SIG-M5 treated with dmso at 0.1 percent for 504 hours (cell line): ENCODE results near the gene CBY1.
A peak's percentile ranks its signal among the peaks of the same experiment; 100 is the strongest.

Source experiments
- DNase-seq: peaks from one replicate; lab custom pipeline; 2025; ENCODE audit not compliant: unreplicated experiment; lab: John Stamatoyannopoulos, UW

CBY1 gene

DNA sequence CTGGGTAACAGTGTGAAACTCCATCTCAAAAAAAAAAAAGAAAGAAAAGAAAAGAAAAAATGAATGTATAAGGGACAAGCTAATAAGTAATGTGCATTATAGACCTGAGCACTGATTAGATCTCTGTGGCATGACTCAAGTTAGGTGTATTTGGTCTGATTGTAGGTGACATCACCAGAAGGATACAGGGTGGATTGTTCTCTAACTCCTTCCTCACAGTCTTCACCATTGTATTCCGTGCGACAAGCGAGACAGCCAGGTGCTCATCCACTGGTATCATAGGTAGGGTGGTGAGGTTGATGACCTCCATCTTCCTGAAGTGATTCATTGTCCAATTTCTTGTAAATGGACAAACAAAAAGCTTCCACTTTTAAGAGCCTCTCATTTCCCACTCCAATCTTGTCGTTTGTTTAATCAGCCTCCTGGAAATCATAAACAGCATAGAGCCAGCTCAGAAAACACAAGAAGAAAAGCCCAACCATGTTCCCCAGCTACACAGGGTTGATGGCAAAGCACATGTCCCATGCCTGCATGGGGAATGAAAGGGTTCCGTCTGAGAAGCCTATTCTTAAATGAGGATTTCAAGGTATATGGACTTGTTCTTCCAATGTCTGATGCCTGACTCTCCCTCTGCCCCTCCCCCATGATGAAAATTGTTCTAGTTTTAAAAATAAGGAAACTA lies 6.5 kb upstream of the CBY1 start:
- no peak for DNase-seq

DNA sequence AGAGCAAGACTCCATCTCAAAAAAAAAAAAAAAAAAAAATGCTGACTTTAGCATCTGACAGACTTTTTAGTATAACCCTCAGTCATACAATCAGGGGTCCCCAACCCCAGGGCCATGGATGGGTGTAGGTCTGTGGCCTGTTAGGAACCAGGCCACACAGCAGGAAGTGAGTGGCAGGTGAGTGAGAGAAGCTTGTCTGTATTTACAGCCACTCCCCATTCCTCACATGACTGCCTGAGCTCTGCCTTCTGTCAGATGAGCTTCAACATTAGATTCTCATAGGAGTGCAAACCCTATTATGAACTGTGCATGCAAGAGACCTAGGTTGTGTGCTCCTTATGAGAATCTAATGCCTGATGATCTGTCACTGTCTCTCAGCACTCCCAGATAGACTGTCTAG lies 3.6 kb upstream of the CBY1 start:
- DNase-seq: no peak

DNA sequence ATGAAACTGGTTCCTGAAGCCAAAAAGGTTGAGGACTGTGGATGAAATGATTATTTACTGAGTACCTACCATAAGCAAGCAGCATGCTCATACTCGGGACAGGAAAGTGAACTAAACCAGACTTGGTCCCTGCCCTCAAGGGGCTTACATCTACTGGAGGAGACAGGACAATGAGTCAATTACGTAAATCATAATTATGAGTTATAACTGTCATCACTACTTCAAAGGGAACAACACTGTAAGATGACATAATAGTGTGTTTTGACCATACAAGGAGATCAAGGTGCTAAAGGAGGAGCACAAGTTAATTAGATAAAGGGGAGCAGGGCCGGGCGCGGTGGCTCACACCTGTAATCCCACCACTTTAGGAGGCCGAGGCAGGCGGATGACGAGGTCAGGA lies 2.7 kb upstream of the CBY1 start:
- no peak for DNase-seq

DNA sequence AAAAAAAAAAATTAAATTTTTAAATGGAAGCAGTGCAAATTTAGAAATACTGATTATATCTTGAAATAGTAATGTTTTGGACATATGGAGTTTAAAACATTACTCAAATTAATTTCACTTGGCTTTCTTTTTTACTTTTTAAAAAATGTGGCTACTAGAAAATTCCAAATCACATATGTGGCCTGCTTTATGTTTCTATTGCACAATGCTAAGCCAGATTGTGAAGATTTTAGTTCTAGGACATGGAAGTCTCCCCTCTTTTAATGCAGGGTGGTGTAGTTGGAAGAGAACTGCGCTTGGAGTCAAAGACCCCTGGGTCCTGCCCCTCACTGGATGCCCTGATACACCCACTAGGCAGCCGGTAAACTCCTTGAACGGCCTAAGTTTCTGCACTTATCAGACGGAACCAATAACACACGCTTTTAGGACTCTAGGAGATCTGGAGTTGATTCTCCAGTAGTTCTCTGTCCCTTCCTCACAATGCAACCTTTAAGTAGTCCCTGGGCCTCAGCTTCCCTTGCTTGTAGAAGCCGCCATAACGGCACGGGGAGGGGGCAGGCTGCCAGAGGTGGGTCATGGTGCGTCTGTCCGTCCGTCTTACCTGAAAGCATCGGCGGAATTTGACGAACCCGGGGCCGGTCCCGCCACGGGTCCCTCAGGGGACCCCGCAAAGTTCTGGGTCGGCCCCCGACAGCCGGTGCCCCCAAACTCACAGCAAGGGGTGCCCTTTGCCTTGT lies 751 bp upstream of the CBY1 start:
- DNase-seq: peak; percentile 7

DNA sequence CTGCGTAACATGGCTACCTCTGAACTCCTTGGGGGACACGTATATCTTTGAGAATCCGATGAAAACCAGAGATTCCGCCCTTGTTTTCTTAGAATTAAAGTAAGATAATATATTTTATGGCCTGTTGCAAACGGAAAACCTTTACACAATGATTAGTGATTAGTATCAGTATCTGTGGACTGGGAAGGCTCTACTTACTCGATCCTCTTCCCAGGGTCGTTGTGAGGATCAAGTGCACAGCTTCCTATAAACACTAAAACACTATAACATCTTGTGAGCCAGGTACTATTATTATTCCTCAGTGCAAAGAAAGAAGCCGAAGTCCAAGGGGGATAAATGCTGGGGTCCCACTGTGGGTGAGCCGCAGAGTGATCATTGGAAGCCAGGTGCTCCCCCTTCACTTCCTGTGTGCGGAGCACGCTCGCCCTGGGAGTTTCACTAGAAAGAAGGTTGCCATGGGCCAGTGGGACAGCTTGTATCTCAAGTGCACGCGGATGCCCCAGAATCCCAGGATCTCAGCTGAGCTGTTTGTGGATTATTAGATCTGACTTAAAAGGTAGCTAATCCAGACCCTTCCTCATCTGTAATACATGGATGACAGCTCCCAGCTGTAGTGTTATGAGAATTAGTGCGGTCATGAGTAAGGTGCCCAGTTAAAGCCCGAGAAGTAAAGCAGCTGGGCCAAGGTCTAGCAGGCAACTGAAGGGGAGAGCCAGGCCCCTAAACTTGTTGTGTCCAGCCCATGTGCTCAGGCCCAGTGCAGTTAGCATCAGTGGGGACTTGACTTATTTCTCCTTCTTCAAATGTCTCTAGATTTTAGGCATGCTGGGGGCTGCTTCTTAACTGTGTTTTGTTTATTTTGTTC lies 839 bp downstream of the CBY1 start:
- DNase-seq: peak; percentile 30

DNA sequence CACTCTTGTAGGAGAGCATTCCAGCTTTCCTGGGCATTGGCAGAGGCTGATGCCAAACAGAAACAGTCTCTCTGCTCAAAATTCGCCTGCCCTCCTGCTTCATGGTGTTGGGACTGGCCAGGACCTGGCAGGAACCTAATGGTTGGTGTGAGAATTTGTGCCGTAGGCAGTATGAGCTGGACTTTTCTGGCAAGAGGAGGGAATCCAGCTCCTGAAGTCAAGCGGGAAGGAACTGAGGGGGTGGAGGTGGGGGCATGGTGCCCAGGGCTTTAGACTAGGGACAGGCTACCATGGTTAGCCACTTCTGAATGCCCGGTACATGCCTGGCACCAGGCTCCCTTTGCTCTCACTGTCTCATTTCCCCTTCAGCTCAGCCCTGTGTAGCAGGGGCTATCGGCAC lies 18.4 kb downstream of the CBY1 start:
- no peak for DNase-seq

DNA sequence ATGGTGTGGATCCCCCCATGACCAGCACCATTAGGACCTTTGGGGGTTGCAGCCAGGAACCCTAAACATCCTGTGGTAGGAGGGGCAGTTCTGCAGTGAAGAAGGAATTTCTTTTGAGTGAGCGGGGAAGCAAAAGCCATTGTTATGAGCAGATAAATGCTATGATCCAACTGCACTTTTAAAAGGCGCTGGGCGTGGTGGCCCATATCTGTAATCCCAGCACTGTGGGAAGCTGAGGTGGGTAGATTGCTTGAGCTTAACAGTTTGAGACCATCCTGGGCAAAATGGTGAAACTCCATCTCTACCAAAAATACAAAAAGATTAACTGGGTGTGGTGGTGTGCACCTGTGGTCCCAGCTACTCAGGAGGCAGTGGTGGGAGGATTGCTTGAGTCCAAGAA lies 19.4 kb downstream of the CBY1 start:
- DNase-seq: no peak

DNA sequence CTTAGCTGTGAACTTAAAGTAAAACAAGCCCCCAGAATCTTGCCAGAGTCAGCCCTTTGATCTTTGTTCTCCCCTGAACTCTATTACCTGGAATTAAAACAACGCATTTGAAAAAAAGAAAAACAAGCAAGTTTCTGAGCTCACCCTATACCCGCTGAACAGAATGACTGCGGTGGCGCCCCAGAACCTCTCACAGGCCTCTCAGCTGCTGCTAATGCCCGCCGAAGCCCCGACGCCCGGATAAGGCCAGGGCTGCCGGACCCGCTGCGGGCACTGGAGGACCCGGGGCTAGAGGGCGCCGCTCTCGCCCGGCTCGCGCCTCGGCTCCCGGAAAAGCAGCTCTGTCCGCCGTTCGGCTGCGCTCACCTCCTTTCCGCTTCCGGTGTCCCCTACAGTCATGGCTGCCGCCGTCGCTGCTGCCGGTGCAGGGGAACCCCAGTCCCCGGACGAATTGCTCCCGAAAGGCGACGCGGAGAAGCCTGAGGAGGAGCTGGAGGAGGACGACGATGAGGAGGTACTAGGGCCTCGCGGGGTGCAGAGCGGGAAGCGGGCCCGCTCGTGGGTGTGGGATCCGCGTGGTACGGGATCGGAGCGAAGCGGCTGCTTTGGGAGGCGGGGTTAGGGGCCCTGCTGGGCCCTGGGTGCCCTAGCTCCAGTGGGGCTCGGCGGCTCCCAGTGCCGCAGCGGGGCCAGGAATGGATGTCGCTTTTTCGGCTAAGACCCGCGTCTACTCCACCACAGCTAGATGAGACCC lies 25.3 kb downstream of the CBY1 start, which contains the start of gene TOMM22:
Gene TOMM22 (plus strand): TSS at position 376 of the 754 bp plus-strand sequence. CDS start 22 bp downstream, at position 398.
- peak; percentile 88 for DNase-seq

DNA sequence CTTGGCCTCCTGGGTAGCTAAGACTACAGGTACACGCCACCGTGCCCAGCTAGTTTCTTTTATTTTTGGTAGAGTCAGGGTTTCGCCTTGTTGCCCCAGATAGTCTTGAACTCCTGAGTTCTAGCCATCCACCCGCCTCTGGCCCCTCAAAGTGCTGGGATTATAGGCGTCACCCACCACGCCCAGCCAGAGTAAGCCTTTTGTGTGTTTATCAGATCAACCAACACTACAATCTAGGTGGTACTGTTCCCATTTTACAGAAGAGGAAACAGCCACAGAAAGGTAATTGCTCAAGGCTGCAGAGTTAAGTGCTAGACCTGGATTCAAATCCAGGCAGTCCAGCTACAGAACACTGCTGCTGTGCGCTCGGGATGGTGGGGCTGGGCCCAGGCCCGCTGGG lies 28.5 kb downstream of the CBY1 start:
- DNase-seq: no peak

DNA sequence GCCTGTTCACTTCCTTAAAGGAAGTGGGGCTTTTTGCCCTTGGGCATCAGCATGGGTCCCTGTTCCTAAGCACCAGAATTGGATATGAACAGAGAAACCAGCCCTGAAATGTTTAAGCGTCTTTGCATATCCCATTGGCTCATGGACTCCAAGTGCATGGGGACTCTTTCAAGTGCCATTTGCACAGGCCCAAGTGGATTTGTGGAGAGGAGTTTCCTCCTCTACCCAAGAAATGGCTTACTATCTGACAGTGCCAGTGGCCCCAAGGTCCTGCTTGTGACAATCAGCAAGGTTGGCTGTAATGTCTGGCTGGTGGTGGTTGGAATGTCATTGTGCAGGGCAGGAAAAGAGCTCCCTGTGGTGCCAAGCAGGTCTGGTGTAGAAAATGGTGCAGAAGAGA lies 29.3 kb downstream of the CBY1 start:
- DNase-seq: no peak

DNA sequence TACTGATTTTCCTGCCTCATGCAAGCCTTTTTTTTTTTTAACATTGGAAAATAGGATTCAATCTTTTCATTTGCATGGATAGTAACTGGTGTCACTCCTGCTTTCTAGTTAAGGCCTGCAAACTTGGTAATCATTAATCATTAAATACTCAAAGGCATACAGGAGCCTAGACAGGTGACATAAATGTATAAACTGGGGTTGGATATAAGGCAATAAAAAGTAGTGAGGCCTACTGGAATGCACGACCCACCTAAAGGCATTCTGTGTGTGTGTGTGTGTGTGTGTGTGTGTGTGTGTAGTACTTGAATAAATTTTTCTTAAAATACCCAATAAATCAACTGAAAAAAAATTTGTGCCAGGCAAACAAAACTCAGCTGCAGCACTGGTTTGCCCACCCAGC lies 33.2 kb downstream of the CBY1 start:
- DNase-seq: no peak

DNA sequence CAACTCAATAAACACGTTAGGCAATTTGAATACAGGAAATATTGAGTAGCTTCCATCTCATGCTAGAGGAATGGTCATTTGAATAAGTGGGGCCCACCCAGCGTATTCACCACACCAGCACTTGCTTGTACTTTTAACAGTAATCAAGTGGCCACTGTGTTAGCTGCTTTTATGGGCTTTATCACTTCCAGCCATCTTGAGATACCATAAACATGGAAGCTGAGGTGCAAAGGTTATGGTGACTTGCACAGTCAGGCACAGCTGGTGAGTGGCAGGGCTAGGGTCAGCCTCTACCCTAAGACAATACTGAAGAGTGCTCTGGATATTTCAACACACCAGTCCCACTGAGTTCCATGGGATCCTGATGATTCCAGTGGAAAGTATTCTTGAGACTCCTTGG lies 37.6 kb downstream of the CBY1 start:
- DNase-seq: no peak

DNA sequence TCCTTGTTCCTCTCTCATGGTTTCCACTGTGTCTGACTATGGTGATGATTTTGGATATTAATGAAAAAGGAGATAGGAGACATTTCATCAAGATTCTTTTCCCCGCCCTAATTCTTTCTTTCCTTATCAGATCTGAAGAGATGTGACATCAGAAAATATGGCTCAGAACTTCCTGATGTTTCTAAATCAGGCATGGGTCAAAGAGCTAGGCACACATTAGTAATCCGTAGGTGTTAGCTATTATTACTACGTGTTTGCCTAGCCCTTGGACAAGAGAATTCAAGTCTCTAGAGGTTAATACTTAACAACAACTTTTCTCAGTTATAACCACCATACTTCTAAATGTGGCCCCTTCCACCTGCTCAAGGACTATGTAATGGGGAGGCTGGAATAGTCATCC lies 38.5 kb downstream of the CBY1 start:
- DNase-seq: no peak

DNA sequence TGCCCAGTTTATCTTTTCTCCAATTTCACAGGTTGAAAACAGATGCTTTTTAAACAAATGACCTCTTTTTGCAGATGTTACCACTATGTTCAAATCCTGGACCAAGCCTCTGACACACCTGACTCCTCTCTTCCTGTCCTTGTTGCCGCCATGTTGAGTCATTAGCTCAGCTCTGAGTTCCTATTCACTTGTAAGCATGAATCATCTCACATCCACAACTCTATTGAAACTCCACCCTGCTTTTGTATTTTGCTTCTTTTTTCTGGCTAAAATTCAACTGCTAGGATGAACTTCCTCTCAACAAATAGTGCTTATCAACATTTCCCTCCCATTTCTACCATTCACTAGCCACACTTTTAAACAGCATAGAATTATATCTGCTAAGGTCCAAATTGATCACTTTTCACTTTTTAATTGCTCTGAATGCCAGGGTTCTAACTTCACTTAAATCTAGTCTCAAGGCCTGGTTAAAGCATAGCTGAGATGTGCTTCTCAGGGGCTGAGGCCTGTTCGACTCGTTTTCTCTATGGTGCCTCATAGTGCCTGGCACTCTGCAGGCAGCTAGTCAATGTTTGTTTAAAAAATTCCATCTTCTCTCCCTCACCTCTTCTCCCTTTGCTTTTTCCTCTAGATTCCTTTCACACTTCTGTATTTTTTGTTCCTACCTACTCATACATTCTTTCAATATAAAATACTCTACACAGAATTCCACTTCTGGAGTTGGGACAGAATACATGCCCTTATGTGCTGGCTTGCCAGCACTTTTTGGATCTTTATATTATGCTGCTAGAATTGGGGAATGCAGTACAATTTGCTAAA lies 40.4 kb downstream of the CBY1 start:
- peak; percentile 39 for DNase-seq

DNA sequence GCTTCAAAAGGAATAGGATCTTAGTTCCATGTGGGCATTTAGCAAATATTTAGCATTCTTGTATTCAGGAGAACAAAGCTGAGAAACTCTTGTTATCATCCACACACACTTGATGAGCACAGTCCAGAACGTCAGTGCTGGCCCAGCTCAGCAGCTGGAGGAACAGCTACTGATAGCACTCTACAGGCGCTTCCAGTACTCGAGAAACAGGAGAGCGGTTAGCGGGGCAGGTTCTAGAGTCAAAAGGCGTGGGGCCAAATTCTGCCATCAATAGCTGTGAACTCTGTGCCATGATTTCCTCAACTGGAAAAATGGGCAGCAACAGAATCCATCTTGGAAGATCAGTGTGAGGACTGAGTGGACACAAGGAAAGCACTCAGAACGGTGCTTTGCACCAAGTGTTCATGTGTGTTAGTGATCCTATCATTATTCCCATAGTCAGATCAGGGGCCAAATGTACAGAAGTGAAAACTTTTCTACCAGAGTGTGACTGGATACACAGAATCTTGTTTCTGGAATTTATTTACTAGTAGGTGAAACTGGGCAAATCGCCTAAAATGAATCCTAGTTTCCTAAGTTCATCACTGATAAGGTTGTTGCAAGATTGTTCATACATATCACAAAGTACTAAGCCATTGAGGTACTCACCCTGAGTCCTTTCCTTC lies 41.1 kb downstream of the CBY1 start:
- no peak for DNase-seq

DNA sequence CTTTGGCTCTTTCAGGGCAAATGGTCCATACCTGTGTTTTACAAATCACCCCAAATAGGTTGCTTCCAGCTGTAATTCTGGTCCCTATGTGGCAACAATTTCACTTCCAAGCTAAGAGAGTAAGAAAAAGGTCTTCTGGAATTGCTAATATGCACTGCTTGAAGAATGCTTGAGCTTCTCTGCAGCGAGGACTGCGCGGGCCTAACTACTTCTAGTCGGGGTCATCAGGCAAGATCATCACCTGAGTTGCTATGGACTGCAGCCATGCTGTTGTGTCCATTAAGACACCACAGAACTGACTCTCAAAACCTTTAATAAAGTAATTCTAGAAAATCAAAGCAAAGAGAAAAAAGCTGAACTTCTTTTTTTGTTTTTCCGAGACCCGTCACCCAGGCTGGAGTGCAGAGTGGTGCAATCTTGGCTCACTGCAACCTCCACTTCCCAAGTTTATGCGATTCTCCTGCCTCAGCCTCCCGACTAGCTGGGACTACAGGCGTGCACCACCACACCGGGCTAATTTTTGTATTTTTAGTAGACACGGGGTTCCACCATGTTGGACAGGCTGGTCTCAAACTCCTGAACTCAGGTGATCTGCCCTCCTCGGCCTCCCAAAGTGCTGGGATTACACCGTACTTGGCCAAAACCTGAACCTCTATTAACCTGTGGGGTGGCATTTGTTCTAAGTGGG lies 42.1 kb downstream of the CBY1 start:
- DNase-seq: no peak

DNA sequence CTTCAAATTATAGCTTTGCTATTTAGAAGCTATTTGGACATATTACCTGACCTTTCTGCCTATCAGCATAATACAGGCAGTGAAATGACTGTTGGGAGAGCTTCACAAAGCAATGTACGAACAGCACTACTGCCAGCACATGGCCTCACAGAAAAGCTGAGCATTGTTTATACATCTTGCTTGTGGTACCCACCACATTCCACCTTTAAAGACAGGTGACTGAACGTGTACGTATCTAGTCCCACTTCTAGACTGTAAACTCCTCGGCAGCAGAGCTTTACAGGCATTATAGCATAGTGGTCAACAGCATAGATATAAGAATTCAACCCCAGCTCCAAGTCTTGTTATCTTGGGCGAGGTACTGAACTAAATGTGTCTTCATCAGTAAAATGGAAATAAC lies 42.7 kb downstream of the CBY1 start:
- DNase-seq: no peak

DNA sequence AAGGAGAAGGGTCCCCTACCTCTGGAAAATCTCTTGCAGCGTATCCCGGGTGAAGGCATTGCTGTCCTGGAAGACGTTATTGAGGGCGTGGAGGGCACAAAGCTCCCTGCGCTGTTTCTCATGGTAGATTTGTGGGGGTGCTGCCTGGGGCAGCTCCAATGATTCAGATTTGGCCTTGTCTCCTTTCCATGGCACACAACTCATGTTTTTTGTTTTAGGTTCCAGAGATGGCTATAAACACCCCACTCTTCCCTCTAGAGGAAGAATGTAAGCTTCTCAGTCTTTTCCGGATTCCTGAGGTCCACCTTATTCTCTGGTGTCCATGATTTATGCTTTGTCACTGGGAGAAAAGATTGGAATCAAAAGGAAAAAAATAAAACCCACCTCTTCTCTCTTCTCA lies 43.3 kb downstream of the CBY1 start:
- DNase-seq: no peak

DNA sequence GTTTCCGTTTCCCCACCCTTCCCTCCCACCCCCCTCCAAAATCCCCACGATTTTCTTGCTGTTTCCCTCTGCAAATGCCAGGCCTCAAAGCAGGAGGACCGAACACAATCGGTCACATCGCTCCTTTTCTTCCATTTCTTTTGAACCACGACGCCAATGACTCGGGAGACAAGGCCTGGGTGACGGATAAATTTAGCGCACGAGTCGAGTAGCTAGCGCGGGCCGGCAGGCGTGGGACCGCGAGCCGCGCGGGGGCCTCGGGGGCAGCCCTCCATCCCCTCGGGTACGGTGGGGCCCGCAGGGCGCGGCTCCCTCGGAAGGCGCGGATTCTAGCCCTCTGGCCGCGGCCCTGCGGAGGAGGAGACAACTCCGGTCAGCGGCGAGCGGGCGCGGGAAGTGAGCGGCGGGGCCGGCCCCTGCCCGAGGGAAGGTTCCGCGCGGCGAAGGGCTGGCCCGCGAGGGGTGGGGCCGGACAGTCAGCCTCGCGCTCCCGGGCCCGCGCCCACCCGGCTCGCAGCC lies 43.9 kb downstream of the CBY1 start:
- DNase-seq: peak; percentile 49
